HUDEP-2 (cell line): ENCODE measurements around the gene INKA2.

Source experiments
- DNase-seq, 76 experiments: peaks; one replicate each; lab custom pipeline; 2025; ENCODE audit not compliant: unreplicated experiment in 76 of 76; lab: John Stamatoyannopoulos, UW

INKA2 gene

DNA sequence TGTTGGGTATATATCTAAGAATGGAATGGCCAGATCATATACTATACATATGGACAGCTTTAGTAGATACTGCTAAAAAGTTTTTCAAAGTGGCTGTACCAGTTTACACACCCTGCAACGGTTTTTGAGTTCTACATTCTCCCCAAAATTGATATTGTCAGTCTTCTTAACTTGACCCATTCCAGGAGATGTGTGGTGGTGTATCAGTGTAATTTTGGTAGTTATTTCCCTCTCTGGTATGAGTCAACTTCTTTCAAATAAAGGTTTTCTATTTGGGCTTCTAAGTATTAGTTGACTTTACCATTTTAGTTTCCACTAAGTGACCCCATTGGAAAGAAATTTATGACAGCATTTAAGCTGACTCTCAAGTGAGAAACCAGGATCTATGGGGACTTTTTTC, 29.2 kb downstream of the INKA2 start:
- DNase-seq: no peak

DNA sequence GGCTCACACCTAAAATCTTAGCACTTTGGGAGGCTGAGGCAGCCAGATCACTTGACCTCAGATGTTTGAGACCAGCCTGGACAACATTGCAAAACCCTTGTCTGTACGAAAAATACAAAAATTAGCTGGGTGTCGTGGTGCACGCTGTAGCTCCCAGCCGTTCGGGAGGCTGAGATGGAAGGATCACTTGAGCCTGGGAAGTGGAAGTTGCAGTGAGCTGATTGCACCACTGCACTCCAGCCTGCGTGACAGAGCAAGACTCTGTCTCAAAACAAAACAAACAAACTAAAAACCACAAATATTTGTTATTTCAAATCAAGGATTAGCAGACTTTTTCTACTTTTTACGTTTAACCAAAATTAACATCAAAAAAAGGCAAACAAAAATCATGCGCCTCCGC, 31.3 kb downstream of the INKA2 start:
- DNase-seq: no peak

DNA sequence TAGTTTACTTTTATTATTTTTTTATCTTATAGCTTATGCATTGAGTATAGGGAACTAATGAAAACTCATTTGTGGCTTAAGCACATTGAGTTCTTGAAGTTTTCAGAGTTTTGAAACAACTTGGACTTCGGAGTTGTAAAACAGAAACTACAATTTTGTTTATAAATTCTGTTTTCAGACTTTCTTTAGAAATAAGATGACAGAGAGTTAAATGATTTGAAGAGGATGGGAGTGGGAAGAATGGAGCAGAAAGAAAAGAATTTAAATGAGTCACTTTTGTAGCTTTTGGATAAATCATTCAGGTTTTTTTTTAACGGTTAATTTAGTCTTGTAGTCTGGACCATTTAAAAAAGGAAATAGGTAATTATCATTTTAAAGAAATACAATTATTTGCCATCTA, 32.3 kb downstream of the INKA2 start:
- DNase-seq: no peak

DNA sequence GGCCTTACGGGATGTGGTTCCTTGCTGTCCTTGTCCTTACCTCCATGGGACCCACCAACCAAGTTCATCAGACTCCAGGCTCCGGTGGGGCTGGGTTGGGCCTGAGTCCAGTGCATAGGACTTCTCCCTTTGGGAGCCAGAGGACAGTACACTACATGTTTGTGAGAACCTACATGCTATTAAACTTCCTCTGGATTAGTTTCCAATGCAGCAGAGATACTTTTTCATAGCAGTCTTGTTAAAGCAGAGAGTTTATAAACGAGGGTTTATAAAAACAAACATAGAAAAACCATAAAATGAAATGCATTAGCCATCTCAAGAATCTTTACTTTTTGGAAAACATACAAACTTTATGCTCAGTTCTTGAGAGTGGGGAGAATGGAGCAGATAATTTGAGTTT, 33.4 kb downstream of the INKA2 start:
- no peak for DNase-seq

DNA sequence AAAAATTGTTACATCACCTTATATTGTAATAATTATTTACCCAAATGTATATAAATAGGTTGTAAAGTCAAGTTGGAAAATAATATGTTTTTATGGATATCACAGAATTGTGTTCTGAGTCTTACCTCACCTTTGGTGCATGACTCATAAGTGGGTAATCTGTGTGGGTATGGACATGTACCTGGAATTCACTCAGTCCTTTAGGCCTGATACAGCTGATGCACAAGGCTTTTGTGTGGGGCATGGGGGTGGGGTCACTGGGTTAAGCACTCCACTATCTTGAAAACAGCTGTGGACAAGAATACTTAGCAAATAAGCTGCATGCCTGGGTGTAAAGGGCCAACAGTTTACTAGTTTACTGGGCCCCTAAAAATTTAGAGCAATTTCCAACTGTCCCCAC, 34.4 kb downstream of the INKA2 start:
- DNase-seq: peak in 1 of 76 experiments; percentile 6

DNA sequence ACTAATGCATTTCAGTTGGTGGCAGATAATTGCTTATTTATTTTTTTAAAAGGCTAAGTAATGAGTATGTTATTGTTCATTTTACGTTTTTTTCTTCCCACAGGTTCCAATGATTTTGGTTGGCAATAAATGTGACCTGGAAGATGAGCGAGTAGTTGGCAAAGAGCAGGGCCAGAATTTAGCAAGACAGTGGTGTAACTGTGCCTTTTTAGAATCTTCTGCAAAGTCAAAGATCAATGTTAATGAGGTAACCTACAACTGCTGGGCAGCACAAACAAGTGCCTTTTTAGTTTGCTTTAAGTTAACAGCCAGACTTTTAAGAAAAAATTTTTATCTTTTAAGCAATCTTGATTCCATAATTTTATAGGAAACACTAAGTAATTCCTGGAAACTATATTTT, 35.0 kb downstream of the INKA2 start:
- no peak for DNase-seq

DNA sequence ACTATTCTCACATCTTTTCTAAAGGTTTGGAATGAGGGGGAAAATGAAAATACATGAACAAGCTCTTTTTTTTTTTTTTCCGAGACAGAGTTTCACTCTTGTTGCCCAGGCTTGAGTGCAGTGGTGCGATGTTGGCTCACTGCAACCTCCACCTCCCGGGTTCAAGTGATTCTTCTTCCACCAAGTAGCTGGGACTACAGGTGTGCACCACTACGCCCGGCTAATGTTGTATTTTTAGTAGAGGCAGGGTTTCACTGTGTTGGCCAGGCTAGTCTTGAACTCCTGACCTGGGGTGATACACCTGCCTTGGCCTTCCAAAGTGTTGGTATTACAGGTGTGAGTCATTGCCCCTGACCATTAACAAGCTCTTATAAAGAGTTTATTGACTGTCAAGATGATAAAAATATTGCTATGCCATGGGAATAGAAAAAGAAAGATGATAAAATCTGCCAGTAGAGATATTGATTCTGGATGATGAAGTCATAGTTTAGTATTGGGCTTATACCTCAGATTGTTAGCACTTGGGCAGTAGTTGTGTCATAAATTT, 36.6 kb downstream of the INKA2 start:
- DNase-seq: no peak

DNA sequence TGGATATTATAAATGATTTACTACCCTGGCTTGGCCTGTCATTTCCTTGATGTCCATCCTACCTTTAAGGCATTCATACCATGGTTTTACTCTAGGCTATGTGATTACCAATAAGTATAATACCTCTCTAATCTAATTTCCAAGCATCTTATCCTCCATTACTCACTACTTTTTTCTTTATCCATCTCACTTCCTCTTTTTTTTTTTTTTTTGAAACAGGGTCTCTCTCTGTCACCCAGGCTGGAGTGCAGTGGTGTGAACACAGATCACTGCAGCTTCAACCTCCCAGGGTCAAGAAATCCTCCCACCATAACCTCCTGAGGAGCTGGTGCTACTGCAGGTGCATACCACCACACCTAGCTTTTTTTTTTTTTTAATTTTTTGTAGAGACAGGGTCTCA, 39.9 kb downstream of the INKA2 start:
- no peak for DNase-seq

DNA sequence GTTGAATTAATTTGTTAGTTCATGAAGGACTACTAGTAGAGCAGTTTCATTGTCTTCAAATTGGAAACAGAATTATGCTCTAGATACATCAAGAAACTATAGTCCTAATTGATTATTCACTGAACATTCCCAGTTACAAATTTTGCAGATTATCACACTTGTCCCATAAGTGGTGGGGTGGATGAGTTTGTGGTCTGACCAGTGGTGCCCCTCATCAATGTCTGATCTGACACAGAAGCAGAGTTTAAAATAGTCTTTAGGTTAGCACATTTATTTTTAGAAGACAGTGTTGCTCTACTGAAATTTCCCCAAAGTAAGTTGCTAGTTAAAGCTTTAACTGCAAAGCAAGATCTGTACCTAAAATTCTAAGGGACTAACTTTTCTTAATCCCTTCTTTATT, 42.9 kb downstream of the INKA2 start:
- no peak for DNase-seq

DNA sequence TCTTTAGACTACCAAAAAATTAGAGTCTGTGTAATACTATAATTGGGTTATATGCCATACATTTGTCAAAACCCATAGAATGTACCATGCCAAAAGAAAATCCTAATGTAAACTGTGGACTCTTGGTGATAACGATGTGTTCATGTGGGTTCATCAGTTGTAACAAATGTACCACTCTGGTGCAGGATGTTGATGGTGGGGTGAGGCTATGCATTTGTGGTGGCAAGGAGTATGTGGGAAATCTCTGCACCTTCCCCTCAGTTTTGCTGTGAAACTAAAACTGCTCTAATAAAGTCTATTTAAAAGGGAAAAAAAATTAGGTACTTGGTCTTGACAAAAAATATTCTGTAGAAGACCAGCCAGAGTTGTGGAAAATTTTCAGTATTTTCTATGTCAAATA, 43.4 kb downstream of the INKA2 start:
- no peak for DNase-seq

DNA sequence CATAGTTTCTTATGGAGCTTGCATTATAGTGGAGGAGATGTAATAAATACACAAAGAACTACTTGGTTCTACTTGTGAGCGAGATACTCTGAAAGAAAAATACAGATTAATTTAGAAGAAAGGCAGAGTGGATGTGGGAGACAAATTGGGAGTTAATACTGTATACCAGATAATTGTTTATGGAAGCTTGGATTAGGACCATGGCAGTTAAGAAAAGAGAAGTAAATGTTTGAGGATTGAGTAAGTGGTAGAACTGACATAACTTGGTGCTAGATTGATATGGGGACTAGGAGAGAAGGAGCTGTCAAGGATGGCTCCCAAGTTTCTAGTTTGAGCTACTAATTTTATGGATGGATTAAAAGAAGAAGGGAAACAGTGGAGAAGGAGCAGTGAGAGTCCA, 47.3 kb downstream of the INKA2 start:
- DNase-seq: no peak

DNA sequence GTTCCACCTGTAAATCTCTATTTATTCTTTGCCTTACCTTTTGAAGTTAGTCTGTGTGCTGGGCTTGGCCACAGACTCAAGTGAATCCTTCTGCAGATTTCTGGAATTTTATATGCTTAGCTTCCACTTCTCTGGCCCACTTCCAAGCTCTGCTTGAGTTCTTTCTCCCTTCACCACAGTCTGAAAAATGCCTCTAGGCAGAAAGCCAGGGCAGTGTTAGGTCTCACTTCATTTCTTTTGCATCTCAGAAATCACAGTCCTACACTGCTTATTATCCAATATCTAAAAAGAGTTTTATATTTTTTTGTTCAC, 48.9 kb downstream of the INKA2 start:
- peak in 9 of 76 experiments; percentile 1 to 30 (median 9) for DNase-seq
